Measurements from ENCODE around the gene SLC29A1. TPM values are rescaled to one million over a fixed set of nuclear protein-coding genes. Genes with fewer than 3 reads are reported as not detected.

Gene SLC29A1
- total RNA-seq, 1 donor from 2014 or later = 122 TPM

DNA sequence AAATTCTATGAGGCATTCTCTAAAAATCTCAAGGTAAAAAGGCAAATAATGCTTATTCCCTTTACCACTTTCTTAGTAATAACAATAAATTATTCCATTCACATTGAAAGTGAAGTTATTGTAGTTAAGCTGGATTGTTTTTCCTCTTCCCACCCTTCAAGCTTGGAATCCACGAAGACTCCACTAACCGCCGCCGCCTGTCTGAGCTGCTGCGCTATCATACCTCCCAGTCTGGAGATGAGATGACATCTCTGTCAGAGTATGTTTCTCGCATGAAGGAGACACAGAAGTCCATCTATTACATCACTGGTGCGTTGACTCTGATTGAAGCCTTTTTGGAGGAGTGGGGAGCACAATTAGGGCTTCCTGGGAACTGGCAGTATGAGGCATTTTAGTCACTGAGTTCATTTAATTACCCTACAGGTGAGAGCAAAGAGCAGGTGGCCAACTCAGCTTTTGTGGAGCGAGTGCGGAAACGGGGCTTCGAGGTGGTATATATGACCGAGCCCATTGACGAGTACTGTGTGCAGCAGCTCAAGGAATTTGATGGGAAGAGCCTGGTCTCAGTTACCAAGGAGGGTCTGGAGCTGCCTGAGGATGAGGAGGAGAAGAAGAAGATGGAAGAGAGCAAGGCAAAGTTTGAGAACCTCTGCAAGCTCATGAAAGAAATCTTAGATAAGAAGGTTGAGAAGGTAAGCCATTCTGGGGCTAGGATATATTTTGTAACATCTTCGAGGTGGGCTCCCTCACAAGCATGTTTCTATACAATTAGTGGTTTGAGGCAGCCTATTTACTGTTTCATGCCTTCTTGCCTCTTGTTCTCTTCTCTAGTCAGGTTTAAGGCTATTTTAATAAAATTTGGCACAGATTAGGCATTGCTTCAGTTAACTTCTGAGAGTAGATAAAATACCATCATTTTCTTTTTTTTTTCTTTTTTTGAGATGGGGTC lies 28.5 kb downstream of the SLC29A1 start:
- Mint-ChIP-seq H3K27ac (peak overlapping the region; percentile 77), H3K27me3 (ENCODE audit: insufficient read depth) (no peaks in the 10 kb centered on the region), H3K4me1 (ENCODE audit: low read depth) (peaks cover 82% of the 10 kb centered on the region), H3K9me3 (no peaks in the 10 kb centered on the region), H3K4me3 (peak overlapping the region; percentile 50), H3K36me3 (ENCODE audit: low read depth) (peaks cover 83% of the 10 kb centered on the region)
- no peak for DNase-seq (ENCODE audit: low spot score)
- intact Hi-C loops (cut with micrococcal nuclease) = no loop called here

DNA sequence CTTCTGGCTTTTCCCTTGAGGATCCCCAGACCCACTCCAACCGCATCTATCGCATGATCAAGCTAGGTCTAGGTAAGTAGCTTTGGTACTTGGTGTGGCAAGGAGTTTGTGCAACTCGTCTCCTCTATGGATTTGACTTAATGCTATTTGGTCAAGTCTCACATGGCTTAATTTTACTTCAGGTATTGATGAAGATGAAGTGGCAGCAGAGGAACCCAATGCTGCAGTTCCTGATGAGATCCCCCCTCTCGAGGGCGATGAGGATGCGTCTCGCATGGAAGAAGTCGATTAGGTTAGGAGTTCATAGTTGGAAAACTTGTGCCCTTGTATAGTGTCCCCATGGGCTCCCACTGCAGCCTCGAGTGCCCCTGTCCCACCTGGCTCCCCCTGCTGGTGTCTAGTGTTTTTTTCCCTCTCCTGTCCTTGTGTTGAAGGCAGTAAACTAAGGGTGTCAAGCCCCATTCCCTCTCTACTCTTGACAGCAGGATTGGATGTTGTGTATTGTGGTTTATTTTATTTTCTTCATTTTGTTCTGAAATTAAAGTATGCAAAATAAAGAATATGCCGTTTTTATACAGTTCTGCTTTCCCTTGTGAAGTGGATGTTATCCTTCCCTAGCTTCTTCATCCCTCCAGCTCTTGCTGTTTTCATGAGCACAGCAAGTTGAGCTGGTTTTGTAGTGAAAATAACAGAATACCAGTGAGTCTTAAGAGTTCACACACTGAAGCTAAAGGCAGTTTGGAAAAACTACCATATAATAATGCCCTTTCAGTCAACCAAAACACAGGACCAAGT lies 30.1 kb downstream of the SLC29A1 start:
- H3K36me3 Mint-ChIP-seq (ENCODE audit: low read depth) = peaks cover 78% of the 10 kb centered on the region
- intact Hi-C loops (cut with micrococcal nuclease) = no loop called here
- H3K4me1 Mint-ChIP-seq (ENCODE audit: low read depth) = peaks cover 87% of the 10 kb centered on the region
- H3K27me3 Mint-ChIP-seq (ENCODE audit: insufficient read depth) = no peaks in the 10 kb centered on the region
- H3K27ac Mint-ChIP-seq = peak overlapping the region; percentile 53
- DNase-seq (ENCODE audit: low spot score) = no peak
- peak overlapping the region; percentile 10 for H3K4me3 Mint-ChIP-seq
- no peaks in the 10 kb centered on the region for H3K9me3 Mint-ChIP-seq

DNA sequence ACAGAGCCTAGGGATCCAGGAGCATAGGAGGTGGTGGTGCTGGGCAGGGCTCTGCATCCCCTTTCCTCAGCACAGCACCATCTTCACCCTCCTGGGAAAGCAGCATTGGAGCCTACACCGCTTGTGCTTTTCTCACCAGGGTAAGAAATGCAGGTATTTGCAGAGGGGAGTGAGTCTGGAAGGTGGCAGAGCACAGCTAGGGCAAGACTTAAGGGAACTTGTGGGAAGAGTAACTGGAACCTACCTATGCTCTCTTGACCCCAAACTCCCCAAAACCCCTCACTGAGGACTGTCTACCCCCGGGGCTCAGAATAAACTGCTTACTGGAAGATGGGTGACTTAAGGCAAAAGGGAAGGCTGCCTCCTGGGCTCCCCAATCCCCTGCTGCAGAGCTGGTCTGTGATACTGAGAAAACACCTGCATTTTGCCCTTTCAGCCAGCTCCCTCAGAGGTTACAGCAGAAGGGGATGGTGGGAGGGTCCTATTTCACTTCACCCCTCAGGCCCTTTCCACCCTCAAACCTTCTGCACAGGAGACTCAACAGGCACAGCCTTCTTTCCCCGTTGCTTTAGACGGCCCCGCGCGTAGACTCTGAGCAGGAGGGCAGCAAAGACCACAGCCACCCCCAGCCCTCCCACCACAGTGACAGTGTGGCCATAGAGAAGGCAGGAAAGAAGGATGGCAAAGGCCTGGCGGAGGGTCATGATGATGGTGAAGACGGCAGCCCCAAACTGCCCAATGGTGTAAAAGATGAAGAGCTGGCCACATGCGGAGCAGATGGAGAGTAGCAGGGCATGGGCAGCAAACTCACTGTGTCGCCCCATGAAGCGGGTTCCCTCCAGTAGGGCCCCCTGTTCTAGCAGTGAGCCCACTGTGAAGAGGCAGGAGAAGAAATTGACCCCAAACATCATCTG lies 31.1 kb downstream of the SLC29A1 start:
- peaks cover 84% of the 10 kb centered on the region for H3K4me1 Mint-ChIP-seq (ENCODE audit: low read depth)
- DNase-seq (ENCODE audit: low spot score) = no peak
- intact Hi-C loops (cut with micrococcal nuclease) = no loop called here
- H3K27me3 Mint-ChIP-seq (ENCODE audit: insufficient read depth) = no peaks in the 10 kb centered on the region
- peak overlapping the region; percentile 90 for H3K4me3 Mint-ChIP-seq
- H3K9me3 Mint-ChIP-seq = no peaks in the 10 kb centered on the region
- H3K36me3 Mint-ChIP-seq (ENCODE audit: low read depth) = peaks cover 75% of the 10 kb centered on the region
- H3K27ac Mint-ChIP-seq = peak overlapping the region; percentile 79

DNA sequence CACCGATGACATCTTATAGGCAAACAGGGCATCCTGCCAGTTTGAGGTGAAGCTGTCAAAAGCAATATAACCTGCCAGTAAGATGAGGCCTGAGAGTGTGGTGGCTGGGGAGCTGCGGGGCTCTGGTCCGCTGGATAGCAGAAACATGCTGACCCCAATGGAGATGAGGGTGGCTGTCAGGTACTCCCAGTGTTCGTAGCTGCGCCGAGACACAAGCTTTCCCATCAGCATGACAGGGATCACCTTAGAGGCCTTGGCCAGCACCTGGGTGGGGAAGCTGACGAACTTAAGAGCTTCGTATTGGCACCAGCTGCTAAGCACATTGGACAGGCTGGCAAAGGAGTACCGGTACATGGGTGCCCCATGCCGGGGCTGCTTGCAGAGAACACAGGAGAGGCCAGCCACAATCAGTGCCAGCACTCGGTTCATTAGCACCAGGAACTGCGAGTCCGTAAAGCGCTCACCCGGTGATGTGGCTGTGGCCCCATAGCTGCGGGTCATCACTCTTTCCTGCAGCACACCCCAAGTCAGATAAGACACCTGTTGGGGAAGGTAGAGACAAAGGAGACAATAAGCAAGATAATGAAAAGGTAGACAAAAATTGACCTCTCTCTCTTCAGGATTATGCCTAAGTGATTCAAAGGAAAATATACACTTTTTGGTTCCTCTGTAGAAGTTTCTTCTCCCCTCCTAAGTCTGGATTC lies 31.9 kb downstream of the SLC29A1 start:
- Mint-ChIP-seq H3K27ac (peak overlapping the region; percentile 76), H3K4me1 (ENCODE audit: low read depth) (peaks cover 76% of the 10 kb centered on the region), H3K36me3 (ENCODE audit: low read depth) (peaks cover 67% of the 10 kb centered on the region), H3K27me3 (ENCODE audit: insufficient read depth) (no peaks in the 10 kb centered on the region), H3K4me3 (peak overlapping the region; percentile 90), H3K9me3 (no peaks in the 10 kb centered on the region)
- DNase-seq (ENCODE audit: low spot score) = no peak
- intact Hi-C loops (cut with micrococcal nuclease) = no loop called here

DNA sequence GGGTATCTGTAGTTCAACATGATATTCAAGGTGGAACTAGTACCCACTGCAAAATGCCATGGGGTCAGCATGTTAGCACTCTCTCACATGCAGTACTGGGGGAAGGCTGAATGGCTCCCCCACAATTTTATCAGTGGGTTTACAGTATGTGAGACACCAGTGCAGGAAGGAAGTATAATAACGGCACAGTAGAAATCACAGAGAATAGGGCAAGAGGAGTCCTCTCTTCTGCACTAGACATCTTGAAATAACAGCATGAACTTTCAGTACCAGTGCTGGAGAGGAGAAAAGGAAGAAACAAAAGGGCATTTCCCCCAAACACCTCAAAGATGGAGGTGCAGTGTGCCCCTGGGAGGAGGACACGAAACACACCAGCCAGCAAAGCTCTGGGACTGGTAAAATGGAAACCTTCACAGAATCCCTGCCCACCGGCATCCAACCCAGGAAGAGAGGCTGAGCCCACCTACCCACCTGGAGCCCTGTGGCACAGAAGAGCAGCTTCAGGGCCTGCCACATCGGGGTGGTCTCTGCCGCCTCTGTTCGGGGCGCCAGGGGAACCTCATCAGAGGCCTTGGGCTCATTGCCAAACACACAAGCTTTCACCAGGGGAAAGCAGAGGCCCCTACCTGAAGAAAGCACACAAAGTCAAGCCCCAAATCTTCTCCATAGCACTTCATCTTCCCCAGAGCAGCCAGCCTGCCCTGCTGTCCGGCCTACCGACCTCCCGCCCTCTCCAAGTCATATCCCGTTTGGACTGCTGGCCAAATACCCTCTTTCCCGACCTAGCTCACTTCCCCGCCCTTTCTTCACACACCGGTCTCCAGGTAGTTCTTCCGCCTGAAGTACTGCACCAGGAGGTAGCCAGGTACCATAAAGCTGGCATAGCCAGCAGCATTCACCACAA lies 32.7 kb downstream of the SLC29A1 start:
- peak overlapping the region; percentile 76 for H3K27ac Mint-ChIP-seq
- H3K36me3 Mint-ChIP-seq (ENCODE audit: low read depth) = peaks cover 64% of the 10 kb centered on the region
- intact Hi-C loops (cut with micrococcal nuclease) = no loop called here
- H3K9me3 Mint-ChIP-seq = no peaks in the 10 kb centered on the region
- peaks cover 75% of the 10 kb centered on the region for H3K4me1 Mint-ChIP-seq (ENCODE audit: low read depth)
- H3K4me3 Mint-ChIP-seq = peak overlapping the region; percentile 90
- DNase-seq (ENCODE audit: low spot score) = no peak
- no peaks in the 10 kb centered on the region for H3K27me3 Mint-ChIP-seq (ENCODE audit: insufficient read depth)

DNA sequence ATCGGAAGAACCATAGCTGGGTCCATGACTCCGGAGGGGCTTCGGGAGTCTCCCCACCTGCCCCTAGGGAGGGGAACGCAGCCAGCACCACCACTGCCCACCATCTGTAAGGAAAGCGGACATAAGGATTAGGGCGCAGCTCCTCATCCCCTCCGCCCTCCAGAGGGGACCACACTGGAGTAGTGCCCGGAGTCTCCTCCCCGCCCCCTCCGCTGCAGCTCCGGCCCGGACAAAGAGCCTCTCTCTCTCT lies 33.3 kb downstream of the SLC29A1 start:
- H3K4me1 Mint-ChIP-seq (ENCODE audit: low read depth) = peaks cover 75% of the 10 kb centered on the region
- DNase-seq (ENCODE audit: low spot score) = no peak
- no peaks in the 10 kb centered on the region for H3K9me3 Mint-ChIP-seq
- H3K4me3 Mint-ChIP-seq = peak overlapping the region; percentile 90
- H3K27me3 Mint-ChIP-seq (ENCODE audit: insufficient read depth) = no peaks in the 10 kb centered on the region
- H3K27ac Mint-ChIP-seq = peak overlapping the region; percentile 76
- H3K36me3 Mint-ChIP-seq (ENCODE audit: low read depth) = peaks cover 60% of the 10 kb centered on the region
- intact Hi-C loops (cut with micrococcal nuclease) = loop anchor here (1.0 kb wide), 3 partner anchors 9 to 84 kb away; partner anchors contain the start of genes HSP90AB1 and NFKBIE

DNA sequence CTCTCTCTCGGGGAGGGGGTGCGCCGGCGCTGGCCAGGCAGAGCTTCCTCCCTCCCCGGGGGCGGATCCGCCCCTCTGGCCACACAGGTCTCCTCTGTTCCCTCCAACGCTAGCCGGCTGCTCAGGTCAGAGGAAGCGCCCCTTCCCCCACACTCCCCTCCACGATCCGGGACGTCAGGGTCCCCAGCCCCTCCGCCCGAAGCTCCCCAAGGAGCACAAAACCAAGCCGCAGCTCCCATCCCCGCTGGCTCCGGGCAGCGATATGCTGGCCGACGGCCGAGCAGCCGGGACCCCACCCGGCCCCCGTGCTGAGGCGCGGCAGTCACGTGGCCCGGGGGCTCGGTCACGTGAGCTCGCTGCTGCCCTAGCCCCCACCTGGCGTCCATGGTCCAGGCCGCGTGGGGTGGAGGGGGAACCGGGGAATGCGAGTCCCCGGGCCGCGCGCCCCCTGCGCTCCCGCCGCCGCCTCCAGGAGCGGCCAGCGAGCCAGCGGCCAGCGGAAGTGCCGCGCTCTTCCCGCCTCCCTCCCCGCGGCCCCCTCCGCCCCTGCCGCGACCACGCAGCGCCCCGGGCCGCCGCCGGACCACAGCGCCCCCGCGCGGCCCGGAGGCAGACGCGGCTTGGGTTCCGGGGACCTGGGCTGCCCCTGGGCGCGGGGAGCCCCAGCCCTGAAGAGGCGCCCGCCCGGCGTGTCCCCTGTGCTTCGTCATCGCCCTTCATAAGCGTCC lies 33.8 kb downstream of the SLC29A1 start, which contains the start of gene SLC35B2:
SLC35B2 (minus strand) TSS at position 504 of the 728 bp plus-strand sequence; CDS start at position 386, 118 bp downstream.
- H3K27ac Mint-ChIP-seq = peak within 1 kb of the TSS; percentile 81
- peak within 1 kb of the TSS; percentile 90 for H3K4me3 Mint-ChIP-seq
- H3K4me1 Mint-ChIP-seq (ENCODE audit: low read depth) = peaks cover 75% of the 10 kb centered on the region
- H3K36me3 Mint-ChIP-seq (ENCODE audit: low read depth) = peaks cover 56% of the 10 kb centered on the region
- intact Hi-C loops (cut with micrococcal nuclease) = loop anchor here (1.0 kb wide), 3 partner anchors 8 to 85 kb away; partner anchors contain the start of genes HSP90AB1 and NFKBIE
- DNase-seq (ENCODE audit: low spot score) = peak; percentile 70
- no peaks in the 10 kb centered on the region for H3K27me3 Mint-ChIP-seq (ENCODE audit: insufficient read depth)
- no peaks in the 10 kb centered on the region for H3K9me3 Mint-ChIP-seq

DNA sequence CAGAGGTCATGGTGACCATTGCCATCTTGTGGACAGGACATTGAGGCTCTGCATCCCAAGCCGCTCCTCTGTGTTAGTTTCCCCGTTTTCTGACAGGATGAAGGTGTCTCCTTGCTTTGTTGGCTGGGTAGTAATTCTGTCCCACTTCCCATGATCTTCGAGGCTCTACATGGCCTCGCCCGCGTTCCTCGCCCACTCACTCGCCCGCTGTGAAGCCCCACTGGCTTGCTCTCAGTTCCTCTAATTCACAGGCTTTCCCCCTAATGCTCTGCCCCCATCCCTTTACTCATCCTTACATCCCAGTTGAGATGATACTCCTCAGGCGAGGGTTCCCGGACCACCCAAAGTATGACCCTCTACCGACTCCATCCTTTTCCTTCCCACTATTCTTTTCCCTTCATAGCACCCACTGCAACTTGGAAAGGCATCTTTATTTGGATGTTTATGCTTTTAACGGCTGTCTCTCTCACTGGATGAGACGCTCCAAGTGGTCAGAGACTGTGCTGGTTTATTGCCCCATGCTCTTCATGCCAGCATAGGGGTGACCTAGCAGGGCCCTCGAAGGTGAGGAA lies 34.4 kb downstream of the SLC29A1 start:
- Mint-ChIP-seq H3K4me3 (peak overlapping the region; percentile 84), H3K36me3 (ENCODE audit: low read depth) (peaks cover 51% of the 10 kb centered on the region), H3K27me3 (ENCODE audit: insufficient read depth) (no peaks in the 10 kb centered on the region), H3K9me3 (no peaks in the 10 kb centered on the region), H3K27ac (peak overlapping the region; percentile 78), H3K4me1 (ENCODE audit: low read depth) (peaks cover 76% of the 10 kb centered on the region)
- no peak for DNase-seq (ENCODE audit: low spot score)
- intact Hi-C loops (cut with micrococcal nuclease) = loop anchor here (1.0 kb wide), 3 partner anchors 7 to 86 kb away; partner anchors contain the start of genes HSP90AB1 and NFKBIE

DNA sequence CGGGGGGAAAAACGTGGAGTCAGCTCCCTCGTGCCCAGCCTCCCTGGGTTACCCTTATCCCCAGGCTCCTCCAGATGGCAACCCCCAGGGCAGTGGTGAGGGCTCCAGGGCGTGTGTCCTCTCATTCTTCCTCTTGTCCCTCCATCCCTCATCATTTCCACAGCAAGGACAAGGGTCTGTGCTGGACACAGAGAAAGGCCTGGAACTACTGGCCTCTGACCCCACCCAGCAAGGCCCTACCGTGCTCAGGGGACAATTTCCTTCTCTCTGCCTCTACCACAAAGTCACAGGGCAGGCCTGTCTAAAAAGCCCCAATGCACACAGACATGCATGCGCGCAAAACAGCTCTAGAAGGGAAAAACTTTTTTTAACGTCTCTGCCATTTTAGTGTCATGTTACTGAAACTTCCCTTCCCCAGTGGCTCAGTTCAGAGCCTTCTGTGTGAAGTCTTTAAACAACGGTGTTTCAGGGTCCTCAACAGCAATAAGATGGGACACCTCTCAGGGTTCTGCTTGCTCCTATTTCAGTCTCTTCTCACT lies 35.0 kb downstream of the SLC29A1 start:
- Mint-ChIP-seq H3K9me3 (no peaks in the 10 kb centered on the region), H3K36me3 (ENCODE audit: low read depth) (peaks cover 49% of the 10 kb centered on the region), H3K27ac (peak overlapping the region; percentile 81), H3K27me3 (ENCODE audit: insufficient read depth) (no peaks in the 10 kb centered on the region), H3K4me3 (peak overlapping the region; percentile 84), H3K4me1 (ENCODE audit: low read depth) (peaks cover 76% of the 10 kb centered on the region)
- intact Hi-C loops (cut with micrococcal nuclease) = no loop called here
- no peak for DNase-seq (ENCODE audit: low spot score)

DNA sequence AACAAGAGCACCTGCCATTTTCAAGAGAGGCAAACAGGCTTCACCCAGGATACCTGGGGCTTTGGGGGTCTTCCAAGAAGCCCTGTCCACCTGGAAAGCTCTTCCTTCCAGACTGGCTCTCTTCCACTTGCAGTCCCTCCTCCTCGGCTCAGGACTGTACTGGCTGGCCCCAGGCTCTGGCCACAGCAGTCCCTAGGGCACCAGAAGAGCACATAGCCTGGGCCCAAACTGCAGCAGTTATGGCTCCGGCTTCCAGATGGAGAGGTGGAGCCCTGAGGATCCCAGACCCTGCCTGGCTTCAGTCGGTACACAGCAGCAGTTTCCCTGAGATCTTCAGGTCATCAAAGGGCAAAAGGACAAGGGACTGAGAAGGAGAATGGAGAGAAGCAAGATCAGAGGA lies 35.5 kb downstream of the SLC29A1 start:
- Mint-ChIP-seq H3K27me3 (ENCODE audit: insufficient read depth) (no peaks in the 10 kb centered on the region), H3K4me1 (ENCODE audit: low read depth) (peaks cover 76% of the 10 kb centered on the region), H3K36me3 (ENCODE audit: low read depth) (peaks cover 47% of the 10 kb centered on the region), H3K9me3 (no peaks in the 10 kb centered on the region), H3K4me3 (peak overlapping the region; percentile 84), H3K27ac (peak overlapping the region; percentile 81)
- intact Hi-C loops (cut with micrococcal nuclease) = no loop called here
- no peak for DNase-seq (ENCODE audit: low spot score)

Data from activated T-helper 1 cell treated with anti-CD3 and anti-CD28 coated beads, Interleukin-12 subunit alpha, Interleukin-12 subunit beta, Interleukin-2, Interleukin-4 antibody, amounts not matched to agents 30 ng/mL and 10 ng/mL and 1 ng/mL, durations not matched to agents 14 hours and 24 hours and 36 hours (primary cell).